SK-N-MC (cell line): ENCODE measurements around the gene ASPHD2.

Source experiments
- DNase-seq: peaks from one replicate; pipeline ENCODE4 v3.0.0-alpha.2; 2011; ENCODE audit warnings: low read depth, low spot score
- H3K27ac ChIP-seq: fragments of 200-600 bp; sonication (generic); 2 replicates; pipeline ENCODE4 v1.5.1; 2016; ENCODE audit warnings: mixed run types
- H3K36me3 ChIP-seq: fragments of 200-600 bp; sonication (generic); 2 replicates; pipeline ENCODE4 v1.6.1; 2017; ENCODE audit warnings: antibody characterized with exemption, low read length, mixed read lengths; ENCODE audit not compliant: insufficient read depth
- H3K4me3 ChIP-seq: fragments of 200-600 bp; sonication (generic); 2 replicates; pipeline ENCODE4 v1.5.1; 2016
- H3K9ac ChIP-seq: fragments of 200-600 bp; sonication (generic); 2 replicates; pipeline ENCODE4 v1.8.0; 2017; ENCODE audit warnings: mixed run types, mixed read lengths; ENCODE audit not compliant: insufficient read length
- H3K9me3 ChIP-seq: fragments of 200-600 bp; sonication (generic); 2 replicates; pipeline ENCODE4 v1.6.1; 2017; ENCODE audit warnings: low read depth, mild to moderate bottlenecking, antibody characterized with exemption, low read length, moderate library complexity, mixed read lengths
- EZH2 ChIP-seq: fragments of 200-600 bp; sonication (generic); IDR thresholded peaks from one replicate; pipeline ENCODE4 v1.6.1; 2017; ENCODE audit warnings: antibody characterized with exemption
- FOXP2 ChIP-seq: optimal IDR thresholded peaks from 2 replicates; pipeline ENCODE3; 2011; ENCODE audit warnings: mild to moderate bottlenecking, moderate library complexity; ENCODE audit not compliant: insufficient read depth; ENCODE audit errors: extremely low read length, control extremely low read depth
- POLR2AphosphoS5 ChIP-seq: IDR thresholded peaks from 2 replicates; pipeline ENCODE4 v1.6.1; 2012; ENCODE audit warnings: mild to moderate bottlenecking, low read depth, low read length, borderline replicate concordance

The ASPHD2 gene

DNA sequence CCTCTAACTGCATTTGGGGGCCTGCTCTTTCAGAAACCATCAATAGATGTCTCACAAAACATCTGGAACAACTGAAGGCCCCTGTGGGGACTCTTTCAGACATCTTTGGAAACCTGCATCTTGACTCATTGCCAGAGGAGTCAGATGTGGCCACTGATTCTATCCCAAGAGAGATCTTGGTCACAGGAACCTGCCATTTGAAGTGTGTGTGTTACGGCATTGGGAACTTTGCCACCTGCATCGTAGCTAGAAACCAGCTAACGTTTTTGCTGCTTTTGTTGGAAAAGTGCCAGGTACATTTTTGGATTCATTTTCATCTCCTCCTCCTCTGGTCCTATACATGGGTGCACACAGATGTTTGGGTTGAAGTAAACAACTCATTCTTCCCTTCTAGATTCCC, 58.9 kb downstream of the ASPHD2 start:
- H3K27ac ChIP-seq, result no peak overlapping the region
- H3K9me3 ChIP-seq, result no peaks in the 10 kb centered on the region
- TF ChIP-seq FOXP2, result no peak
- H3K4me3 ChIP-seq, result no peak overlapping the region
- no peak for DNase-seq
- peaks cover 55% of the 10 kb centered on the region for H3K36me3 ChIP-seq
- no peak overlapping the region for H3K9ac ChIP-seq

DNA sequence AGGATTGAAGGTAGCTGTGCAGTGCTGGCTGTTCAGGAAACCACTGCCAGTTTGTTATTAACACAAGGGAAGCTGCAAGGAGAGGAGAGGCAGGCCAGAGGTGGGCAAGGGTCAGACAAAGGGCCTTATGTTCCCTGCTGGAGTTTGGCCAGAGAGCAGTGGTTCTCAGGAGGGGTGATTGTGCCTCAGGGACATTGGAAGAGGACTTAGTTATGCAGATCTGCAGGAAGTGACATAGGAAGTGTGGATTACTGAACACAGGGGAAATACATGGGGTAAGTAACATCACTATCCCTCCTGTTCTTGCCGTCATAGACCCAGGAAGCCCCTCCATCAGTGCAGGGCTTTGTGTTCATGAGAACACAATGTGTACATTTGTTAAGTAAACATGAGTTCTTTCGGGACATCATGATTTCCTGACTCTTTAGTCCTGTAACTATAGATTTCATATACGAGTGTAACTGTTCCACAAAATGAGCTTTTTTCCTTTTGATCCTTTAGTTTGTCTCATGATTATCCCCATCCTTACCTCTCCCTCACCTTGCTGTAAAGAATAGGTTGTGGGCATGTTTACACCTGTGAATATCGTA, 60.5 kb downstream of the ASPHD2 start:
- H3K4me3 ChIP-seq, result no peak overlapping the region
- H3K9ac ChIP-seq, result no peak overlapping the region
- no peaks in the 10 kb centered on the region for H3K9me3 ChIP-seq
- no peak overlapping the region for H3K27ac ChIP-seq
- TF ChIP-seq EZH2, result no peak
- DNase-seq, result no peak
- peaks cover 70% of the 10 kb centered on the region for H3K36me3 ChIP-seq

DNA sequence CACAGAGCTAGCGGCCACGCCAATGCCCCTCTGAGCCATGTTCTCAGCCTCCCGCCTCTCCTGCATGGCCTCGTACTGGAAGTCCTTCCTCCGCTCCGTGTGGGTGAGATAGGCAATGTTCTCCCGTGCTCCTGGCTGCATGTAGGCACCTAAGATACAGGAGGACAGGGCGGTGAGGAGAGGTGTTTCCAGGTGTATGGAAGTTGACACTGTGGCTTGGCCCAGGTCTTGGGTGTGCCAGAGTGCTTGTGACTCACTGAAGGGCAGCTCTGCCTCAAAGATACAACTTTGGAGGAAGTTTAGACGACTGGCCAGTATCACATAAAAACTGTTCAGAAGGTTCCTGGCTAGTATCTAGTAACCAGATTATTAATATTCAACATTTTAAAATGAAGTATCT, 63.2 kb downstream of the ASPHD2 start:
- TF ChIP-seq EZH2 (no peak), POLR2AphosphoS5 (peak; percentile 31; the same call in 1 of the 2 replicates)
- H3K36me3 ChIP-seq, result peaks cover 93% of the 10 kb centered on the region
- no peaks in the 10 kb centered on the region for H3K9me3 ChIP-seq
- H3K9ac ChIP-seq, result no peak overlapping the region
- no peak for DNase-seq
- H3K27ac ChIP-seq, result no peak overlapping the region
- H3K4me3 ChIP-seq, result no peak overlapping the region

DNA sequence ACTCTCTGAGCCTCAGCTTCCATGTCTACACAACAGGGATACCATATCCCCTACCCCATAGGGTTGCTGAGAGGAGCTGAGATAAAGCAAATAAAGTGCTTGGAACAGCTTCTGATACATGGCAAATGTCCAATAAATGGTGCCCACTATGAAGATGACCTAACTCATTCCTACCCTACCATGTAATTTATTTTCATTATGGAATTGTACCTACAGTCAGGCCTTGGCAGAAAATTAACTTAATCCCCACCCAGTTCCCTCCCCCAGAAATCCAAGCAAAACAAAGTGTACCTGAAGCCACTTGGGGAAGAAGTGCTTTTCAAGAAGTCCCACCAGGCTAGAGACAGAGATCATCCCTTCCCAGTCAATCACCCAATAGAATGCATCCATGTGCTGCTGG, 65.4 kb downstream of the ASPHD2 start:
- TF ChIP-seq EZH2, result no peak
- H3K4me3 ChIP-seq, result no peak overlapping the region
- H3K9me3 ChIP-seq, result no peaks in the 10 kb centered on the region
- H3K27ac ChIP-seq, result no peak overlapping the region
- peaks cover 83% of the 10 kb centered on the region for H3K36me3 ChIP-seq
- no peak for DNase-seq
- no peak overlapping the region for H3K9ac ChIP-seq
